IMR-90 (cell line): ENCODE results near the gene CES2. TPM values are rescaled to one million over a fixed set of nuclear protein-coding genes. Genes with fewer than 3 reads are reported as not detected.

ENCODE experiments used
- ATAC-seq: fragments of 200-7000 bp; cut with Tn5 transposase; 2 replicates; pipeline ENCODE4 v1.9.1; 2020; ENCODE audit warnings: low read depth, mild to moderate bottlenecking, moderate library complexity
- BruUV-seq: library from RNA; stranded (reverse); fragments of 400-500 nt; replicated peaks from 2 replicates; lab custom pipeline; 2021; lab: Mats Ljungman, UMichigan
- CTCF ChIA-PET: fragments of 300-600 bp; formaldehyde crosslinking; extraction: SDS; loops from one replicate; lab custom pipeline; 2021; ENCODE audit warnings: antibody characterized with exemption; lab: Yijun Ruan, JAX
- POLR2A ChIA-PET: fragments of 300-600 bp; sonication (Branson Sonifier 250); formaldehyde crosslinking; loops from one replicate; lab custom pipeline; 2022; ENCODE audit warnings: antibody characterized with exemption; ENCODE audit not compliant: unreplicated experiment; lab: Charles Lee
- DNase-seq: peaks from one replicate; pipeline ENCODE4 v3.0.0; 2013
- H2AFZ ChIP-seq: replicated peaks from 2 replicates; pipeline ENCODE3; 2013; ENCODE audit warnings: low read length, mild to moderate bottlenecking; ENCODE audit not compliant: poor library complexity
- H2AK5ac ChIP-seq: 2 replicates; pipeline ENCODE4 v1.6.1; 2013; ENCODE audit warnings: low read depth, low read length, inconsistent platforms
- H2AK9ac ChIP-seq: replicated peaks from 2 replicates; pipeline ENCODE3; 2013; ENCODE audit warnings: mild to moderate bottlenecking, low read depth, low read length, moderate library complexity; ENCODE audit not compliant: poor library complexity
- H2BK120ac ChIP-seq: 2 replicates; pipeline ENCODE4 v1.6.1; 2013; ENCODE audit warnings: low read depth, low read length, inconsistent platforms
- H2BK15ac ChIP-seq: 3 replicates; pipeline ENCODE4 v1.6.1; 2013; ENCODE audit warnings: low read depth, low read length, inconsistent platforms
- H2BK20ac ChIP-seq: 2 replicates; pipeline ENCODE4 v1.6.1; 2013; ENCODE audit warnings: low read depth, mild to moderate bottlenecking, inconsistent platforms, low read length, moderate library complexity
- H2BK5ac ChIP-seq: 2 replicates; pipeline ENCODE4 v1.6.1; 2013; ENCODE audit warnings: mild to moderate bottlenecking, low read depth, low read length, inconsistent platforms; ENCODE audit not compliant: poor library complexity, severe bottlenecking
- H3K14ac ChIP-seq: replicated peaks from 2 replicates; pipeline ENCODE4 v1.6.1; 2013; ENCODE audit warnings: low read depth, low read length, inconsistent platforms
- H3K18ac ChIP-seq: 2 replicates; pipeline ENCODE4 v1.6.1; 2013; ENCODE audit warnings: low read depth, low read length, control low read depth
- H3K23ac ChIP-seq: 2 replicates; pipeline ENCODE4 v1.6.1; 2013; ENCODE audit warnings: low read depth, low read length, inconsistent platforms
- H3K27ac ChIP-seq: 2 replicates; pipeline ENCODE4 v1.5.1; 2013; ENCODE audit warnings: mild to moderate bottlenecking, control low read depth, low read length; ENCODE audit not compliant: insufficient read depth
- H3K27me3 ChIP-seq: 2 replicates; pipeline ENCODE4 v1.6.1; 2013; ENCODE audit warnings: low read length; ENCODE audit not compliant: control insufficient read depth, insufficient read depth
- H3K36me3 ChIP-seq: 2 replicates; pipeline ENCODE4 v1.6.1; 2013; ENCODE audit warnings: low read length, mixed read lengths; ENCODE audit not compliant: control insufficient read depth, insufficient read depth
- H3K4ac ChIP-seq: 2 replicates; pipeline ENCODE4 v1.6.1; 2013; ENCODE audit warnings: low read depth, low read length, inconsistent platforms
- H3K4me1 ChIP-seq: 2 replicates; pipeline ENCODE4 v1.6.1; 2013; ENCODE audit warnings: low read length, mixed read lengths; ENCODE audit not compliant: control insufficient read depth, insufficient read depth
- H3K4me2 ChIP-seq: 2 replicates; pipeline ENCODE4 v1.6.1; 2013; ENCODE audit warnings: low read depth, mild to moderate bottlenecking, control low read depth, low read length, moderate library complexity
- H3K4me3 ChIP-seq: 2 replicates; pipeline ENCODE4 v1.5.1; 2013; ENCODE audit warnings: low read depth, mild to moderate bottlenecking, control low read depth, low read length, moderate library complexity; ENCODE audit not compliant: insufficient read depth
- H3K56ac ChIP-seq: 2 replicates; pipeline ENCODE4 v1.6.1; 2013; ENCODE audit warnings: low read length, inconsistent platforms; ENCODE audit not compliant: insufficient read depth; ENCODE audit errors: extremely low read depth
- H3K79me1 ChIP-seq, 2 experiments: 2 replicates each; pipeline ENCODE4 v1.6.1; 2013; ENCODE audit warnings: low read length in 2 of 2, inconsistent platforms in 1 of 2, low read depth in 1 of 2
- H3K9ac ChIP-seq: 2 replicates; pipeline ENCODE4 v1.6.1; 2013; ENCODE audit warnings: low read depth, low read length, control low read depth
- H3K9me1 ChIP-seq: 2 replicates; pipeline ENCODE4 v1.6.1; 2013; ENCODE audit warnings: low read length, inconsistent platforms; ENCODE audit not compliant: insufficient read depth
- H3K9me3 ChIP-seq: 2 replicates; pipeline ENCODE4 v1.6.1; 2013; ENCODE audit warnings: low read length; ENCODE audit not compliant: control insufficient read depth, insufficient read depth
- H4K20me1 ChIP-seq: 2 replicates; pipeline ENCODE4 v1.6.1; 2013; ENCODE audit warnings: low read length, inconsistent platforms; ENCODE audit not compliant: insufficient read depth
- H4K5ac ChIP-seq: 2 replicates; pipeline ENCODE4 v1.6.1; 2013; ENCODE audit warnings: mild to moderate bottlenecking, low read depth, low read length, control low read depth
- H4K8ac ChIP-seq, 2 experiments: 2 replicates each; pipeline ENCODE4 v1.6.1; 2013; ENCODE audit warnings: low read depth in 2 of 2, low read length in 2 of 2, control low read depth in 1 of 2, inconsistent platforms in 1 of 2
- H4K91ac ChIP-seq: 2 replicates; pipeline ENCODE4 v1.6.1; 2013; ENCODE audit warnings: low read depth, low read length, inconsistent platforms; ENCODE audit not compliant: insufficient read depth
- CEBPB ChIP-seq: IDR thresholded peaks from 2 replicates; pipeline ENCODE4 v1.6.1; 2012; ENCODE audit warnings: low read depth, low read length, improper control_type of control experiment
- RAD21 ChIP-seq: IDR thresholded peaks from 2 replicates; pipeline ENCODE4 v1.6.1; 2012; ENCODE audit warnings: low read length, improper control_type of control experiment
- RFX5 ChIP-seq: IDR thresholded peaks from 2 replicates; pipeline ENCODE4 v1.8.0; 2012; ENCODE audit warnings: low read depth, mild to moderate bottlenecking, low read length, moderate library complexity
- SMC3 ChIP-seq: fragments of 150-350 bp; IDR thresholded peaks from 2 replicates; pipeline ENCODE4 v1.6.1; 2016; ENCODE audit warnings: low read depth, mild to moderate bottlenecking, antibody characterized with exemption, low read length, moderate library complexity
- WGBS, 2 experiments: methylation state at CpG; one replicate each; pipeline versions ENCODE4 v1.1.5 to v1.1.7; 2013; ENCODE audit warnings: missing lambda C conversion rate in 2 of 2; ENCODE audit not compliant: insufficient read length in 1 of 2; ENCODE audit errors: extremely low coverage in 2 of 2; 5-methylcytosine and 5-hydroxymethylcytosine counted together
- dilution Hi-C: fragments of 300-500 bp; cut with HindIII; formaldehyde crosslinking; loops from one replicate; pipeline ENCODE4 v1.14.3; 2018; ENCODE audit warnings: low sequenced_read_pairs; ENCODE audit not compliant: unreplicated experiment
- in situ Hi-C: fragments of 300-500 bp; cut with MboI; formaldehyde crosslinking; loops from 3 replicates; pipeline ENCODE4 v1.14.3; 2019; ENCODE audit warnings: low sequenced_read_pairs, inconsistent platforms, mixed read lengths
- intact Hi-C: fragments of 100-400 bp; cut with micrococcal nuclease; formaldehyde crosslinking; loops from 2 replicates; pipeline ENCODE4 v1.10.0; 2022
- polyA plus RNA-seq, 3 experiments: library from polyadenylated mRNA; depleted of rRNA; stranded (reverse); fragments of >200 nt; gene quantifications; 2 replicates each; pipeline ENCODE4 v1.2.3, GENCODE V29; 2012; ENCODE audit warnings: low replicate concordance in 1 of 3
- total RNA-seq: library from RNA; depleted of rRNA; stranded (reverse); fragments of >200 nt; gene quantifications from 2 replicates; pipeline ENCODE4 v1.2.3, GENCODE V29; 2012
- TF ChIP-seq, protein P1 (sequence below): conservative IDR thresholded peaks from 2 replicates; pipeline ENCODE4 v1.5.1; 2012; ENCODE audit warnings: mild to moderate bottlenecking, low read depth, low read length, improper control_type of control experiment

The CES2 gene
- total and polyA plus RNA-seq, 2 of the 4 experiments (the other 2 are of a cell fraction), result 15.1 to 23.2 TPM

DNA sequence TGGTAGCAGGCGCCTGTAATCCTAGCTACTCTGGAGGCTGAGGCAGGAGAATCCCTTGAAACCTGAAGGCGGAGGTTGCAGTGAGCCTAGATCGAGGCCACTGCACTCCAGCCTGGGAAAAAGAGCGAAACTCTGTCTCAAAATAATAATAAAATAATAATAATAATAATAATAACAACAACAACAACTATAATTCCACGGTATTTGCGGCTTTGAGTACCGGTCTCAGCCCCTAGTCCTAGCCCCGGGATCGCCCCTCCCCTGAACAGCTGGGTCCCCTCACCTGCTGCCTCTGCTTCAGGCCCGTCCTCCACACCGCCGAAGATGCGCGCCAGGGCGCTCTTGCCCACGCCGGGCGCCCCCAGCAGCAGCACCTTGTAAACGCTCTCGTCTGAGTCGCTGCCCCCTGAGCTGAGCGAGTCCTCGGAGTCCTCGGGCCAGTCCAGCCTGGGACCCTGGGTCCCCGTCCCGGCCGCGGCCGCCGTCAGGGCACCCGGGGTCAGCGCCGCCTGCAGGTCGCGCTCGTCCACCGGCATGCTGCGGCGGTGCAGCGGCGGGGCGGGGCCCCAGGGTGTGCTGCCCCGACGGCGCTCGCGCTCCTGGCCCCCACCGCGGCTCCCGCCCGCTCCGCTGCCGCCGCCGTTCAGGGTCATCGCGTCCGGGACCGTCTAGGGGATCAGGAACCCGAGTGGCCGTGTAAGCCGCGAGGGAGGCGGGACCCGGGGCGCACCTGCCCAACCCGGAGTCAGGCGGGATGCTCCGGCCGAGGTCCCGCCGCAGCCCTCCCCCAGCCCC, 10.6 kb upstream of the CES2 start:
- no peak overlapping the region for H4K91ac ChIP-seq
- ATAC-seq (peak; percentile 48), DNase-seq (no peak)
- H2BK120ac ChIP-seq, result no peak overlapping the region
- H3K36me3 ChIP-seq, result no peaks in the 10 kb centered on the region
- peak overlapping the region; percentile 88 for H2AFZ ChIP-seq
- 5% methylated on average over 48 of the region's 72 CpGs; no CpG with 5 or more reads in 1 of the 2 experiments for WGBS, 2 experiments
- H3K9ac ChIP-seq, result no peak overlapping the region
- peak overlapping the region; percentile 57 for H2AK9ac ChIP-seq
- no peaks in the 10 kb centered on the region for H3K79me1 ChIP-seq
- peaks cover 10% of the 10 kb centered on the region; the same call in 1 of the 2 replicates for H3K27me3 ChIP-seq
- 0 out of 2 replicates have a peak overlapping the region, but pooled peaks have one; percentile 15 for H3K23ac ChIP-seq
- peaks cover 27% of the 10 kb centered on the region for H3K4me1 ChIP-seq
- peak overlapping the region; percentile 50 for H3K4me3 ChIP-seq
- peak overlapping the region; percentile 60 for H3K4me2 ChIP-seq
- H3K9me1 ChIP-seq, result peaks cover 26% of the 10 kb centered on the region
- peak overlapping the region in 1 of 2 experiments; percentile 14; a peak in 1 of 4 replicates for H4K8ac ChIP-seq
- H3K56ac ChIP-seq, result no peak overlapping the region
- H2BK20ac ChIP-seq, result no peak overlapping the region; the same call in 1 of the 2 replicates
- H4K20me1 ChIP-seq, result no peaks in the 10 kb centered on the region
- no peak overlapping the region for H3K18ac ChIP-seq
- dilution Hi-C loops, result no loop called here
- no peak overlapping the region for H2BK5ac ChIP-seq
- no peak overlapping the region for H4K5ac ChIP-seq
- no peak overlapping the region for H2BK15ac ChIP-seq
- H2AK5ac ChIP-seq, result 0 out of 2 replicates have a peak overlapping the region, but pooled peaks have one; percentile 6
- in situ Hi-C loops, result no loop called here
- H3K9me3 ChIP-seq, result no peaks in the 10 kb centered on the region
- no peak overlapping the region; the same call in 1 of the 2 replicates for H3K4ac ChIP-seq
- no peak overlapping the region for H3K14ac ChIP-seq
- H3K27ac ChIP-seq, result no peak overlapping the region
- ChIA-PET CTCF (no interaction called here), POLR2A (no interaction called here)
- intact Hi-C loops, result no loop called here
- no TSS peak for BruUV-seq
- TF ChIP-seq RAD21, result 0 out of 2 replicates have a peak, but pooled peaks have one; percentile 15
- TF ChIP-seq, protein P1, sequence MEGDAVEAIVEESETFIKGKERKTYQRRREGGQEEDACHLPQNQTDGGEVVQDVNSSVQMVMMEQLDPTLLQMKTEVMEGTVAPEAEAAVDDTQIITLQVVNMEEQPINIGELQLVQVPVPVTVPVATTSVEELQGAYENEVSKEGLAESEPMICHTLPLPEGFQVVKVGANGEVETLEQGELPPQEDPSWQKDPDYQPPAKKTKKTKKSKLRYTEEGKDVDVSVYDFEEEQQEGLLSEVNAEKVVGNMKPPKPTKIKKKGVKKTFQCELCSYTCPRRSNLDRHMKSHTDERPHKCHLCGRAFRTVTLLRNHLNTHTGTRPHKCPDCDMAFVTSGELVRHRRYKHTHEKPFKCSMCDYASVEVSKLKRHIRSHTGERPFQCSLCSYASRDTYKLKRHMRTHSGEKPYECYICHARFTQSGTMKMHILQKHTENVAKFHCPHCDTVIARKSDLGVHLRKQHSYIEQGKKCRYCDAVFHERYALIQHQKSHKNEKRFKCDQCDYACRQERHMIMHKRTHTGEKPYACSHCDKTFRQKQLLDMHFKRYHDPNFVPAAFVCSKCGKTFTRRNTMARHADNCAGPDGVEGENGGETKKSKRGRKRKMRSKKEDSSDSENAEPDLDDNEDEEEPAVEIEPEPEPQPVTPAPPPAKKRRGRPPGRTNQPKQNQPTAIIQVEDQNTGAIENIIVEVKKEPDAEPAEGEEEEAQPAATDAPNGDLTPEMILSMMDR, result peak; percentile 37
- TF ChIP-seq RFX5, result no peak
- no peak for TF ChIP-seq CEBPB
- TF ChIP-seq SMC3, result peak; percentile 19; the same call in 1 of the 2 replicates
